SK-N-MC (cell line): Measurements from ENCODE around the gene THEMIS2.
"Not testable (repeated sequence)": the region's sequence is repeated elsewhere in the genome, so short reads cannot be mapped to it uniquely, and the experiment has no call there.

Source experiments
- DNase-seq: peaks from one replicate; pipeline ENCODE4 v3.0.0-alpha.2; 2011; ENCODE audit warnings: low read depth, low spot score
- H3K27ac ChIP-seq: fragments of 200-600 bp; sonication (generic); 2 replicates; pipeline ENCODE4 v1.5.1; 2016; ENCODE audit warnings: mixed run types
- H3K36me3 ChIP-seq: fragments of 200-600 bp; sonication (generic); 2 replicates; pipeline ENCODE4 v1.6.1; 2017; ENCODE audit warnings: antibody characterized with exemption, low read length, mixed read lengths; ENCODE audit not compliant: insufficient read depth
- H3K4me3 ChIP-seq: fragments of 200-600 bp; sonication (generic); 2 replicates; pipeline ENCODE4 v1.5.1; 2016
- H3K9ac ChIP-seq: fragments of 200-600 bp; sonication (generic); 2 replicates; pipeline ENCODE4 v1.8.0; 2017; ENCODE audit warnings: mixed run types, mixed read lengths; ENCODE audit not compliant: insufficient read length
- H3K9me3 ChIP-seq: fragments of 200-600 bp; sonication (generic); 2 replicates; pipeline ENCODE4 v1.6.1; 2017; ENCODE audit warnings: low read depth, mild to moderate bottlenecking, antibody characterized with exemption, low read length, moderate library complexity, mixed read lengths
- EZH2 ChIP-seq: fragments of 200-600 bp; sonication (generic); IDR thresholded peaks from one replicate; pipeline ENCODE4 v1.6.1; 2017; ENCODE audit warnings: antibody characterized with exemption
- FOXP2 ChIP-seq: optimal IDR thresholded peaks from 2 replicates; pipeline ENCODE3; 2011; ENCODE audit warnings: mild to moderate bottlenecking, moderate library complexity; ENCODE audit not compliant: insufficient read depth; ENCODE audit errors: extremely low read length, control extremely low read depth
- POLR2AphosphoS5 ChIP-seq: IDR thresholded peaks from 2 replicates; pipeline ENCODE4 v1.6.1; 2012; ENCODE audit warnings: mild to moderate bottlenecking, low read depth, low read length, borderline replicate concordance

Gene THEMIS2

GRCh38 chr1:27868932-27869718, 3.2 kb upstream of the THEMIS2 start:
- no peaks in the 10 kb centered on the region for H3K36me3 ChIP-seq
- no peak for TF ChIP-seq POLR2AphosphoS5
- TF ChIP-seq FOXP2, result no peak
- TF ChIP-seq EZH2, result no peak
- H3K9ac ChIP-seq, result no peak overlapping the region
- H3K9me3 ChIP-seq, result no peaks in the 10 kb centered on the region
- DNase-seq, result no peak
- no peak overlapping the region for H3K27ac ChIP-seq
- no peak overlapping the region for H3K4me3 ChIP-seq

- Histone ChIP-seq H3K27ac (no peak overlapping the region), H3K4me3 (no peak overlapping the region), H3K9ac (no peak overlapping the region), H3K9me3 (no peaks in the 10 kb centered on the region), H3K36me3 (no peaks in the 10 kb centered on the region)
- TF ChIP-seq EZH2 (no peak), FOXP2 (no peak), POLR2AphosphoS5 (no peak)
- no peak for DNase-seq
Observed at GRCh38 chr1:27869719-27870085, 2.6 kb upstream of the THEMIS2 start.

- not testable (repeated sequence) for H3K9ac ChIP-seq, H3K4me3 ChIP-seq, H3K36me3 ChIP-seq, H3K27ac ChIP-seq, DNase-seq, H3K9me3 ChIP-seq
Observed at GRCh38 chr1:27871076-27871475, 1.3 kb upstream of the THEMIS2 start.

- Histone ChIP-seq H3K27ac (no peak overlapping the region), H3K9ac (no peak overlapping the region)
- no peak for DNase-seq
Observed at GRCh38 chr1:27872802-27873551, 633 bp downstream of the THEMIS2 start.

GRCh38 chr1:27873671-27874384, 1.5 kb downstream of the THEMIS2 start:
- Histone ChIP-seq H3K4me3 (no peak overlapping the region), H3K27ac (no peak overlapping the region)

More at GRCh38 chr1:27872802-27873551, 633 bp downstream of the THEMIS2 start:
- Histone ChIP-seq H3K4me3 (peak overlapping the region; percentile 84), H3K36me3 (no peaks in the 10 kb centered on the region), H3K9me3 (no peaks in the 10 kb centered on the region)
- TF ChIP-seq EZH2 (no peak), FOXP2 (no peak), POLR2AphosphoS5 (no peak)

GRCh38 chr1:27876341-27877114, 4.2 kb downstream of the THEMIS2 start:
- H3K27ac ChIP-seq, result no peak overlapping the region
- DNase-seq, result no peak
- TF ChIP-seq EZH2 (no peak), POLR2AphosphoS5 (no peak), FOXP2 (no peak)
- H3K36me3 ChIP-seq, result no peaks in the 10 kb centered on the region
- no peaks in the 10 kb centered on the region for H3K9me3 ChIP-seq
- no peak overlapping the region for H3K4me3 ChIP-seq
- H3K9ac ChIP-seq, result no peak overlapping the region

More at GRCh38 chr1:27873671-27874384, 1.5 kb downstream of the THEMIS2 start:
- H3K36me3 ChIP-seq, result no peaks in the 10 kb centered on the region
- no peak overlapping the region for H3K9ac ChIP-seq
- no peaks in the 10 kb centered on the region for H3K9me3 ChIP-seq
- no peak for TF ChIP-seq EZH2
- DNase-seq, result no peak

- Histone ChIP-seq H3K27ac (no peak overlapping the region), H3K36me3 (no peaks in the 10 kb centered on the region), H3K4me3 (no peak overlapping the region), H3K9me3 (no peaks in the 10 kb centered on the region), H3K9ac (no peak overlapping the region)
- TF ChIP-seq POLR2AphosphoS5 (no peak), EZH2 (no peak), FOXP2 (no peak)
- DNase-seq, result no peak
Observed at GRCh38 chr1:27877115-27877416, 4.7 kb downstream of the THEMIS2 start.

- no peak overlapping the region for H3K4me3 ChIP-seq
- H3K9ac ChIP-seq, result no peak overlapping the region
- H3K27ac ChIP-seq, result no peak overlapping the region
- no peaks in the 10 kb centered on the region for H3K9me3 ChIP-seq
- TF ChIP-seq FOXP2 (no peak), EZH2 (no peak), POLR2AphosphoS5 (no peak)
- no peak for DNase-seq
- no peaks in the 10 kb centered on the region for H3K36me3 ChIP-seq
Observed at GRCh38 chr1:27878039-27878438, 5.7 kb downstream of the THEMIS2 start.

- Histone ChIP-seq H3K9me3 (no peaks in the 10 kb centered on the region), H3K36me3 (no peaks in the 10 kb centered on the region), H3K27ac (no peak overlapping the region), H3K9ac (no peak overlapping the region), H3K4me3 (no peak overlapping the region)
- no peak for DNase-seq
- no peak for TF ChIP-seq FOXP2
Observed at GRCh38 chr1:27878787-27879335, 6.5 kb downstream of the THEMIS2 start.
